Endothelial cell of umbilical vein (primary cell): ENCODE data around the gene SFMBT2.

ENCODE experiments used
- EZH2 ChIP-seq: IDR thresholded peaks from 2 replicates; pipeline ENCODE4 v1.6.1; 2012; ENCODE audit warnings: borderline replicate concordance, low read depth, mild to moderate bottlenecking, moderate library complexity, low read length, inconsistent platforms; ENCODE audit not compliant: severe bottlenecking
- POLR2A ChIP-seq: IDR thresholded peaks from 2 replicates; pipeline ENCODE4 v1.6.1; 2012; ENCODE audit warnings: low read depth, mild to moderate bottlenecking, control low read depth, low read length
- TF ChIP-seq, protein P1 (sequence below), 2 donors: IDR thresholded peaks; 1 replicate in 1 of 2; 2 replicates in 1 of 2; pipeline ENCODE4 v1.5.1; 2011; ENCODE audit warnings: low read length in 2 of 2, mild to moderate bottlenecking in 2 of 2, moderate library complexity in 2 of 2, control low read depth in 1 of 2, inconsistent platforms in 1 of 2, low read depth in 1 of 2; ENCODE audit not compliant: insufficient read depth in 1 of 2; ENCODE audit errors: extremely low read depth in 1 of 2

DNA sequence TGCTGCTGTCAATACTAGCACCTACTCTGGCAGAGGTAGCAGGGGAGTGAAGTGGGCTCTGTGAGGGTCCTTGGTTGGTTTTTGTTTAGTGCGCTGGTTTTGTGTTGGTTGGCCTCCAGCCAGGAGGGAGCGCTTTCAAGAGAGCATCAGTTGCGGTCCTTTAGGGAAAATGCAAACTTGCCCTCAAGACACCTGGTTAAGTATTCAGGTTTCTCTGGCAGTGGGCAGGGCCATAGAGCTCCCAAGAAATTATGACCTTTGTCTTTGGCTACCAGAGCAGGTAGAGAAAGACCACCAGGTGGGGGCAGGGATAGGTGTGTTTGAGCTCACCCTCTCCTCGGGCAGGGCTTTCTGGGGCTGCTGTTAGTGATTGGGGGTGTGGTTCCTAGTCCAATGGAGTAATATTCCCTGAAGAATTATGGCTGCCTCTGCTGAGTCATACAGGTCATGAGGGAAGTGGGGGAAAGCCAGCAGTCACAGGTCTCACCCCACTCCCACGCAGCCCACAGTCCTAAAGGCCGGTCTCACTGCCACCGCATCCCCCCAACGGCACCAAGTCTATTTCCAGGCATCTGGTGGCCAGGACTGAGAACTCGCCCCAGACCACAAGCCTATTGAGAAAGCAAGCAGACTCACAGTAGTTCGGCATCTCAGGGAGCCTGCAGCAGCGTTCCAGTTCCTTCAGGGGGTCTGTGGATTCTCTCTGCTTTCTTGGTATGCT lies 280.5 kb downstream of the SFMBT2 start:
- TF ChIP-seq, protein P1, sequence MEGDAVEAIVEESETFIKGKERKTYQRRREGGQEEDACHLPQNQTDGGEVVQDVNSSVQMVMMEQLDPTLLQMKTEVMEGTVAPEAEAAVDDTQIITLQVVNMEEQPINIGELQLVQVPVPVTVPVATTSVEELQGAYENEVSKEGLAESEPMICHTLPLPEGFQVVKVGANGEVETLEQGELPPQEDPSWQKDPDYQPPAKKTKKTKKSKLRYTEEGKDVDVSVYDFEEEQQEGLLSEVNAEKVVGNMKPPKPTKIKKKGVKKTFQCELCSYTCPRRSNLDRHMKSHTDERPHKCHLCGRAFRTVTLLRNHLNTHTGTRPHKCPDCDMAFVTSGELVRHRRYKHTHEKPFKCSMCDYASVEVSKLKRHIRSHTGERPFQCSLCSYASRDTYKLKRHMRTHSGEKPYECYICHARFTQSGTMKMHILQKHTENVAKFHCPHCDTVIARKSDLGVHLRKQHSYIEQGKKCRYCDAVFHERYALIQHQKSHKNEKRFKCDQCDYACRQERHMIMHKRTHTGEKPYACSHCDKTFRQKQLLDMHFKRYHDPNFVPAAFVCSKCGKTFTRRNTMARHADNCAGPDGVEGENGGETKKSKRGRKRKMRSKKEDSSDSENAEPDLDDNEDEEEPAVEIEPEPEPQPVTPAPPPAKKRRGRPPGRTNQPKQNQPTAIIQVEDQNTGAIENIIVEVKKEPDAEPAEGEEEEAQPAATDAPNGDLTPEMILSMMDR (IDR thresholded peaks at IDR 0.05; ENCODE audit: extremely low read depth in 1 of 2, insufficient read depth in 1 of 2, low read depth in 1 of 2, low read length in 2 of 2), result no peak
- TF ChIP-seq EZH2 (no peak), POLR2A (no peak)
